Esophagus squamous epithelium (tissue), 4 donors: ENCODE data around the gene FAM8A1.

Experiments used
- CTCF ChIP-seq, 6 experiments: fragments of 450-650 bp in 4 of 6; fragments of 200-600 bp in 2 of 6; sonication (generic) in 2 of 6; IDR thresholded peaks; one replicate each; pipeline ENCODE4 v1.5.1; 2016 to 2019; ENCODE audit warnings: antibody characterized with exemption in 6 of 6, mild to moderate bottlenecking in 4 of 6, moderate library complexity in 4 of 6
- POLR2A ChIP-seq, 4 donors: fragments of 450-650 bp; IDR thresholded peaks; one replicate each; pipeline ENCODE4 v1.6.1; 2017; ENCODE audit warnings: antibody characterized with exemption in 4 of 4, mild to moderate bottlenecking in 4 of 4, moderate library complexity in 3 of 4

GRCh38 chr6:17584241-17584803 lies 15.8 kb upstream of the FAM8A1 start:
- TF ChIP-seq CTCF (IDR thresholded peaks at IDR 0.05) = peak; percentile 77 to 89 (median 84)
- no peak for TF ChIP-seq POLR2A (IDR thresholded peaks at IDR 0.05)
